HEK293T (cell line): ENCODE results near the gene SLC39A7.

Experiments used
- ARNT ChIP-seq: fragments of 450-650 bp; IDR thresholded peaks from 2 replicates; pipeline ENCODE4 v1.6.1; 2017; ENCODE audit warnings: mild to moderate bottlenecking
- BHLHE40 ChIP-seq: fragments of 450-650 bp; IDR thresholded peaks from 2 replicates; pipeline ENCODE4 v1.6.1; 2016; ENCODE audit warnings: mild to moderate bottlenecking, moderate library complexity, borderline replicate concordance
- ELF4 ChIP-seq: fragments of 450-650 bp; IDR thresholded peaks from 2 replicates; pipeline ENCODE4 v1.6.1; 2017; ENCODE audit warnings: antibody characterized with exemption
- FOXA1 ChIP-seq: fragments of 450-650 bp; IDR thresholded peaks from 2 replicates; pipeline ENCODE4 v1.6.1; 2016; ENCODE audit warnings: mild to moderate bottlenecking
- FOXK2 ChIP-seq: fragments of 450-650 bp; IDR thresholded peaks from 2 replicates; pipeline ENCODE4 v1.6.1; 2016; ENCODE audit warnings: mild to moderate bottlenecking
- FOXM1 ChIP-seq: fragments of 450-650 bp; IDR thresholded peaks from 2 replicates; pipeline ENCODE4 v1.6.1; 2017; ENCODE audit warnings: mild to moderate bottlenecking, borderline replicate concordance
- L3MBTL2 ChIP-seq: fragments of 450-650 bp; conservative IDR thresholded peaks from 2 replicates; pipeline ENCODE4 v1.6.1; 2016; ENCODE audit warnings: mild to moderate bottlenecking
- LEF1 ChIP-seq: fragments of 450-650 bp; IDR thresholded peaks from 2 replicates; pipeline ENCODE4 v1.6.1; 2017; ENCODE audit warnings: mild to moderate bottlenecking, borderline replicate concordance
- NFRKB ChIP-seq: fragments of 450-650 bp; IDR thresholded peaks from 2 replicates; pipeline ENCODE4 v1.6.1; 2016; ENCODE audit warnings: mild to moderate bottlenecking, moderate library complexity
- SP1 ChIP-seq: fragments of 450-650 bp; IDR thresholded peaks from 2 replicates; pipeline ENCODE4 v1.6.1; 2017
- SUZ12 ChIP-seq: fragments of 450-650 bp; IDR thresholded peaks from 2 replicates; pipeline ENCODE4 v1.6.1; 2016; ENCODE audit warnings: mild to moderate bottlenecking
- TARDBP ChIP-seq: fragments of 450-650 bp; IDR thresholded peaks from 2 replicates; pipeline ENCODE4 v1.6.1; 2016

DNA sequence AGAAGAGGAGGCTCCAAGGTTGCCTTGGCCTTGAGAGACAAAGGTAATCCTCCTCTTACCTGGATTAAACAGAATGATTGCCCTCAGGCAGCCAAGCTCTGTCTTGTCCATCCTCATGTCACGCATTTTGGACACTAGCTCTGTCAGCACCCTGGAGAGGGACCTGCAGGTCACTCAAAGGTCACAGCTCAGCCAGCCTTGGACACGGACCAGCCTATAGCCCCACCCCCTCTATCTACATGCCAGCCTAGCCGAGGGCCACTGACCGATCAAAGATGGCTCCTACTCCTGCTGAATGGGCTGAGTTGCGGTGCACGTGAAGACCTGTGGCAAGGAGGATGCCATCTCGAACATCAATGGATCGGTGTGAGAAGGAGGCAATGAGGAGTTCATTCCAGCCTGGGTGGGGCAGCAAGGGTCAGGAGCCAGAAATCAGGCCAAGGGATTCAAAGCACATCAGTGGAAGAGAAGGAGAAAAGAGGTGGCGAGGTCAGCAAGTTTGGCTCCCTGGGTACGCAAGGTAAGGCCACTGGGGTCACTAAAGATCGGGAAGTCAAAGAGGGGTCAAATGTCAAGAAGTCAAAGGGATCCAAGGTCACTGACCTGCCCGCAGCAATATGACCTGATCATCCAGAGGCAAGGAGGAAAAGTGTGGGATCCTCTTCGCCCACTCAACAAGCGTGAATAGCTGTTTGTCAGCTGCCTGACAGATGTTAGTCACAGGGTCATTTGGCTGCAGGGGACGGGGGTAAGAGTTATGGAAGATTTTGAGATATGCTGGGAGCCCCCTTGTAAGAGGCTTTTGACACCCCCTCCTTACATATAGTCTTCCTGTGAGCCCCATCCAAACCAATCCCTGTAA lies 5.1 kb upstream of the SLC39A7 start:
- TF ChIP-seq SP1 (no peak), ELF4 (no peak), BHLHE40 (no peak), ARNT (no peak), TARDBP (no peak), NFRKB (no peak), FOXA1 (no peak), SUZ12 (no peak), FOXK2 (no peak), L3MBTL2 (no peak), FOXM1 (no peak), LEF1 (no peak)
